HG02763 (cell line): ENCODE measurements around the gene DNASE2B.

Source experiments
- ATAC-seq: cut with Tn5 transposase; IDR thresholded peaks from one replicate; pipeline ENCODE4 v1.9.1; 2021; ENCODE audit warnings: mild to moderate bottlenecking, moderate library complexity; ENCODE audit not compliant: unreplicated experiment

DNASE2B gene

DNA sequence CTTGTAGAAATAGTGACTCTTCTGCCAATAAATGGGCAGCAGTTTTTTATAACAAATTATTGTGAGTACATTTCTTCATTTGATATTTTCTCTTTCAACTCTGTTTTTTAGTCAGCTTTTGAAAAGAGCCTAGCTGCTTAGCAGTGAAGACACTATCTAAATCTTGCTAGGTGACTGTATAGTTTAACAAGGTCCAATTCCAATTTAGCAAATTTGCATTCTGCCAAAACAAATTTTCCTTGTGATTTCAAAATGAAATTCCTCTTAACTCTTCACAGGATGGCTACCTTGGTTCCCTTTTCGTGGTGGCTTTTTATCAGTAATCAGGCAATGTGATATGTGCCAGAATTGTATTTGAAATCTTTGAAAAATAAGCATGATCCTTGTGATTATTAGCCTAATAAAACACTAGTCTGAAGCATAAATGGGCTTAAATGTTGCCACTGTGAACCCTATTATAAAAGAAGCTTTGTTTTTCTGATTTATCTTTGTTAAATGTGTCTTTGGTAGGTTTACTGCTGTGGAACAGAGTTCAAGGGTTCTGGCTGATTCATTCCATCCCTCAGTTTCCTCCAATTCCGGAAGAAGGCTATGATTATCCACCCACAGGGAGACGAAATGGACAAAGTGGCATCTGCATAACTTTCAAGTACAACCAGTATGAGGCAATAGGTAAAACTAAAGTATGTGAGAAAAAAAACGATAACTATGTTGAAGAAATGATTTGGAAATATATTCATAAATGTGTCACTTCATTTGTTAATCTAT lies 12.2 kb downstream of the DNASE2B start:
- ATAC-seq: no peak

- ATAC-seq: no peak
These were observed 14.1 kb downstream of the DNASE2B start for GRCh38 chr1:84412316-84412942.

DNA sequence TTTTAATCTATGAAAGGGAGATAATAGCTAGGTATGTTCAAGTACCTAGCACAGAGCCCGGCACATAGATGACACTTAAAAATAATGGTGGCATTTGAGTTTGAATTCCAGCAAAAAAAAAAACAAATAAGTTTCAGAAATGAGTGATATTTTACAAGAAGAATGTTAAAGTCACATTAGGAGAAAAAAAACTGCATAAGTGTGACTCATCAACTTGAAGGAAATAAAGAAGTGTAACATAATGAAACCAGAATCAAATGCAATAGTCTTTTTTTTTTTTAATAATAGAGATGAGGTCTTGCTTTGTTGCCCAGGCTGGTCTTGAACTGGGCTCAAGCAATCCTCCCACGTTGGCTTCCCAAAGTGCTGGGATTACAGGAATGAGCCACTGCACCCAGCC lies 17.1 kb downstream of the DNASE2B start:
- ATAC-seq: no peak

DNA sequence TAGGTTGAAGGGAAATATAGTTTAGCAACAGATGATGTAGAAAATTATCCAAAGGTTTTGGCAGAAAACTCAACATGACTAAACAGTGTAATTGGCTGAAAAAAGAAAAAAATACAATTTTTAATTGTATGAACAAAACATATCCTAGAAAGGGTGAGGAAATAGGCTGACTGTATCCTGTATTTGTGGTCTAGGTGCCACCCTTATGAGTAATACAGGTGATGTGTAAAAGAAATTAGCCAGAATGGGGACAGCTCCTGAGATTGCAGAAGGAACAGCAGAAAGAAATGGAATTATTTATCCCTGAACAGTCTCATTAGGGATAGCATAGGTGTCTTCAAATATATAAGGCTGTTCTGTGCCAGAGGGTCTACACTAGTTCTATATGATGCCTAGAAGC lies 24.6 kb downstream of the DNASE2B start:
- ATAC-seq: no peak

DNA sequence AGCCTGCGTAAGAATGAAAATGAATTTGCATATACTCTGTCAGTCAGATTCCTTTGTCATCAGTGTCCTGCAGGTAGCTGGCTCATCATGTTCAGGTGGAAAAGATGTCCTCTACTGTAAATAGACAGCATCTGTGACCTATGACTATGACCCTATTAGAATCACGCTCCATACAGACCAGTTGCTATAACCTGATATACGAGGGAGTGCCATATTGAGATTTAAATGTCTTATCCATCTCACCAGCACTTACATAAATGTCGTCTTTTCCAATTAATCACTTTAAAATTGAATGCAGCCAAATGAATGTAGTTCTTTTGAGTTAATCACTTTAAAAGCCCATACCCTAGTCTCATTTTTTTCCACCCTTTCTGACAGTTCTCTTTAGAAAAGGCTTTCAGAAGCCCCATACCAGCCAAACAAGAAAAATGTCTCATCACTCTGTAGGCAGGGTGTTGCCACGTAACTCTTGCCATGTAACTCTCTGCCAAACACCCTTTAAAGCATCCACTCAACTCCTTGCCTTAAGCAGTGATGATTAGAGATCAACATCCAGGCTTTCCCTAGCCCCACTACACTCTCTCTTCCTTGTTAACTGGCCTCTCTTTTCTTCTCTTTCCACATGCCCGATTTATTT lies 26.3 kb downstream of the DNASE2B start:
- no peak for ATAC-seq

GRCh38 chr1:84425150-84425896 lies 27.0 kb downstream of the DNASE2B start:
- no peak for ATAC-seq

- no peak for ATAC-seq
These were observed 28.1 kb downstream of the DNASE2B start for GRCh38 chr1:84426376-84426775.

- ATAC-seq: no peak
These were observed 29.2 kb downstream of the DNASE2B start for GRCh38 chr1:84427250-84428188.

DNA sequence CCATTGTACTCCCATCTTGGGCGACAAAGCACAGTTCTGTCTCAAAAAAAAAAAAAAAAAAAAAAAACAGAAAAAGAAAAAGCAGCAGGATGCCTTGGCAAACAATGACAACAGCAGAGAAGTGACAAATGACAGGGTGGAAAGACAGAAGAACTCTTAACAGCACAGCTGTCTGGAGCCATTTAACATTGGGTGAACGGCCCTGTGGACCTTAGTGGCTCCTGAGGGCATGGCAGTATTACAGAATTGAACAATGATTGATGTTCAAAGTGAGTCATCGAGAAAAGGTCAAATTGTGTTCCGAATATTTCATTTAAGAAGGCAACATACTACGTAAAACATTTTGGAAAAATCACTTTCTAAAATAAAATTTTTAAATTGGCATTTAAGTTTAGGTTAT lies 30.0 kb downstream of the DNASE2B start:
- no peak for ATAC-seq

DNA sequence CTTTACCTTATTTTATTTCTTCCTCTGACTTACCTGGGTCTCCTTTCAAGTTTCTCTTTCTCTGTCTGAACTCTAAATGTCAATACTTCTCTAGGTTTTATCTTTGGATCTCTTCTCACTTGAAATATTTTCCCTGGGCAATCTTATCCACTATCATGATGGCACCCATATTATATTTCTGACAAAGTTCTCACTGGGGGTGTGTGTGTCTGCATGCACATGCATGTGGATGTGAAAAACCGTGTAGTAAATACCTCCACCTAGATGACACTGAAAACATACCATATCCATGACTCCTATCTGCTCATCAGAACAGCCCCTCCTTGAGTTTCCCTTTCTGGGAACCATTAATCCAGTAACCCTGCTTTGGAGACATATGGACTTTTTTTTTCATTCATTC lies 30.9 kb downstream of the DNASE2B start:
- no peak for ATAC-seq

- ATAC-seq: no peak
These were observed 32.3 kb downstream of the DNASE2B start for GRCh38 chr1:84430546-84430945.

GRCh38 chr1:84433258-84434080 lies 35.2 kb downstream of the DNASE2B start:
- peak; percentile 46 for ATAC-seq

- ATAC-seq: no peak
These were observed 35.9 kb downstream of the DNASE2B start for GRCh38 chr1:84434081-84434769.

- ATAC-seq: no peak
These were observed 36.7 kb downstream of the DNASE2B start for GRCh38 chr1:84434801-84435549.

DNA sequence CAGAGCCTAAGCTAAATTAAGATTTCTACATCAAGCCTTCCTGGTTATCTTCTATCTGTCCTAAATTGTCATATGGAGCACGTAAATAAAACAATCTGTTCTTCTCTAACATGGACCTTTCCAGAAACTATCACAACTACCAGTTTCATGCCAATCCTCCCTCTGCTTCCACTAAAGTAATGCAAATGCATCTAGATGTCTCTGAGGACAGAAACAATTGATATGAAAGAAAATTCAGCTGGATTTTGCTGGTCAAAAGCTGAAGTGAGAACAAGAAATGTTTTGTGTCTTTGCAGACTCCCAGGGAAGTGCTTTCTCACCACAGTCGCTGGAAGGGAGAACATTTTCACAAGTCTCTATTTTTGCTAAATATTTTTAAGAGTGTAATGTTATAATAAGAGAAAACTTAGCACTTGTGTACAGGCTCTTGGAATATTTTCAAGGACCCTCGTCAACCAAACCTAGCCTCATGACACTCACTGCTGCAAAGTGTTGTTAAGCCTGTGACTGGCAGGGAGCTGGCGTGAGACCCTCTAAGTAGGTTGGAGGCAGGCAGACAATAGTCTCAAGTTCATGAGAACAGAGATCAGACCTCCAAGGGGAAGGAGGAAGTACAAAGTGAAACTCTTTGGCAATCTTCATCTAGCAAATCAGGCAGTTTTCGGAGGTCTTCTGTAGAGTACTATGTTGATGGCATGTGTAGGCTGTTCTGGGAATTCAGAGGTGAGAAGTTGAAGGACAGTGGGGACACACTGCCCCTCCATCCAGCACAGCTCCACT lies 38.8 kb downstream of the DNASE2B start:
- ATAC-seq: no peak

DNA sequence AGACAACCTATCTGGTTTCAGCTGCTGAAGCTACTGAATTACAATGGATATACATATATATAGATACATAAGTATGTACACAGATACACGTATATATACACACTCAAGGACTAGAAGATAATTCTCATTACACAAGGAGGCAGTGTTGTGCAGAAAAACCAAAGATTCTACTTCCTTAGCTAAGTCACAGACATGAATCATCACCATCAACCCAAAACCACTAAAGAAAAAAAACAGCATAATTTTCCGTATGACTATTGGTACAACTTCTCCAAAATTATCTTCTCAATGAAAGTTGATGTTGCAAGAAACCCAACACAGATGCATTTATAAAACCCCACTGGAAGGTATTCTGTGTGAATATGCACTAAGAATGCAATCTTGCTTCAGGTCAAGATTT lies 44.0 kb downstream of the DNASE2B start:
- peak; percentile 98 for ATAC-seq
